ENCODE results near the gene CXCL8. TPM values are rescaled to one million over a fixed set of nuclear protein-coding genes. Genes with fewer than 3 reads are reported as not detected.

Gene CXCL8
- total and polyA plus RNA-seq, 3 donors from 2014 or later, result 0.66 TPM; not detected in 2

GRCh38 chr4:73741750-73742489 lies 1.6 kb downstream of the CXCL8 start:
- Histone ChIP-seq H3K4me3 (no peak overlapping the region), H3K4me1 (no peaks in the 10 kb centered on the region), H3K27ac (no peak overlapping the region), H3K27me3 (no peaks in the 10 kb centered on the region), H3K9me3 (no peaks in the 10 kb centered on the region), H3K36me3 (ENCODE audit: low read depth, missing control alignments) (no peaks in the 10 kb centered on the region)
- 65 to 67% methylated on average over 1 of the region's 1 CpG for WGBS, 2 donors
- intact Hi-C loops (cut with DNase I; ENCODE audit: low total_unique reads), result no loop called here
- no peak for TF ChIP-seq POLR2A (IDR thresholded peaks at IDR 0.05)
- TF ChIP-seq, protein P1, sequence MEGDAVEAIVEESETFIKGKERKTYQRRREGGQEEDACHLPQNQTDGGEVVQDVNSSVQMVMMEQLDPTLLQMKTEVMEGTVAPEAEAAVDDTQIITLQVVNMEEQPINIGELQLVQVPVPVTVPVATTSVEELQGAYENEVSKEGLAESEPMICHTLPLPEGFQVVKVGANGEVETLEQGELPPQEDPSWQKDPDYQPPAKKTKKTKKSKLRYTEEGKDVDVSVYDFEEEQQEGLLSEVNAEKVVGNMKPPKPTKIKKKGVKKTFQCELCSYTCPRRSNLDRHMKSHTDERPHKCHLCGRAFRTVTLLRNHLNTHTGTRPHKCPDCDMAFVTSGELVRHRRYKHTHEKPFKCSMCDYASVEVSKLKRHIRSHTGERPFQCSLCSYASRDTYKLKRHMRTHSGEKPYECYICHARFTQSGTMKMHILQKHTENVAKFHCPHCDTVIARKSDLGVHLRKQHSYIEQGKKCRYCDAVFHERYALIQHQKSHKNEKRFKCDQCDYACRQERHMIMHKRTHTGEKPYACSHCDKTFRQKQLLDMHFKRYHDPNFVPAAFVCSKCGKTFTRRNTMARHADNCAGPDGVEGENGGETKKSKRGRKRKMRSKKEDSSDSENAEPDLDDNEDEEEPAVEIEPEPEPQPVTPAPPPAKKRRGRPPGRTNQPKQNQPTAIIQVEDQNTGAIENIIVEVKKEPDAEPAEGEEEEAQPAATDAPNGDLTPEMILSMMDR (IDR thresholded peaks at IDR 0.05), result no peak
- DNase-seq, result no peak

GRCh38 chr4:73742490-73743160 lies 2.3 kb downstream of the CXCL8 start:
- TF ChIP-seq, protein P1 (IDR thresholded peaks at IDR 0.05), result no peak
- TF ChIP-seq POLR2A (IDR thresholded peaks at IDR 0.05), result no peak
- Histone ChIP-seq H3K27ac (no peak overlapping the region), H3K27me3 (no peaks in the 10 kb centered on the region), H3K4me3 (no peak overlapping the region), H3K4me1 (no peaks in the 10 kb centered on the region), H3K36me3 (ENCODE audit: low read depth, missing control alignments) (no peaks in the 10 kb centered on the region), H3K9me3 (no peaks in the 10 kb centered on the region)
- 90 to 97% methylated on average over 2 of the region's 2 CpGs for whole genome bisulfite sequencing, 2 donors
- DNase-seq, result no peak
- intact Hi-C loops (cut with DNase I; ENCODE audit: low total_unique reads), result no loop called here

- intact Hi-C loops (cut with DNase I; ENCODE audit: low total_unique reads), result no loop called here
- 81 to 84% methylated on average over 1 of the region's 1 CpG for WGBS, 2 donors
- Histone ChIP-seq H3K27ac (no peak overlapping the region), H3K27me3 (no peaks in the 10 kb centered on the region), H3K9me3 (no peaks in the 10 kb centered on the region), H3K36me3 (ENCODE audit: low read depth, missing control alignments) (no peaks in the 10 kb centered on the region), H3K4me3 (no peak overlapping the region), H3K4me1 (no peaks in the 10 kb centered on the region)
- DNase-seq, result no peak
- TF ChIP-seq, protein P1 (IDR thresholded peaks at IDR 0.05), result no peak
- no peak for TF ChIP-seq POLR2A (IDR thresholded peaks at IDR 0.05)
These were observed 2.9 kb downstream of the CXCL8 start for GRCh38 chr4:73743281-73743680.

DNA sequence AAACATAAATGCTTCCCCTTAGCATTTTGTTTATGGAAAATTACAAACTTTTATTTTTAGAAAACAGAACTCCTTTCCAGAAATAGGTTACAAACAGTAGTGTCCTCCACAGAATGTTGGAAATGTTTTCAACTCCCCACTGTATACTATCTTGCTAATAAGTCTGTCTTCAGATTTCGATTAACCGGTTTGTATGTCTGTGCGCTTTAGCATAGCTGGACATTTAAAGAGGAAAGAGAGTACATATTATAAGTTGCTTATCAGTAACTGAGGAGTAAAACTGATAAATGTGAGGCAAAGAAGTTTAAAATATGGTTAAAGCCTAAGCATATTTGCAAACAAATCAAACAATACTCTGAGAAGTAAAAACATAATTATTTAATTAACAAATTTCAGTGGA lies 3.4 kb downstream of the CXCL8 start:
- DNase-seq, result no peak
- H3K4me1 ChIP-seq, result no peaks in the 10 kb centered on the region
- intact Hi-C loops (cut with DNase I; ENCODE audit: low total_unique reads), result no loop called here
- no peaks in the 10 kb centered on the region for H3K9me3 ChIP-seq
- H3K4me3 ChIP-seq, result no peak overlapping the region
- H3K36me3 ChIP-seq (ENCODE audit: low read depth, missing control alignments), result no peaks in the 10 kb centered on the region
- H3K27me3 ChIP-seq, result no peaks in the 10 kb centered on the region
- TF ChIP-seq POLR2A (IDR thresholded peaks at IDR 0.05), result no peak
- TF ChIP-seq, protein P1 (IDR thresholded peaks at IDR 0.05), result no peak
- no peak overlapping the region for H3K27ac ChIP-seq
- WGBS, 2 donors, result 68 to 86% methylated on average over 3 of the region's 3 CpGs
